HG03045 (cell line): ENCODE data around the gene CALCOCO2.
"Not testable (repeated sequence)": the region's sequence is repeated elsewhere in the genome, so short reads cannot be mapped to it uniquely, and the experiment has no call there.

Source experiments
- ATAC-seq: cut with Tn5 transposase; IDR thresholded peaks from one replicate; pipeline ENCODE4 v1.9.1; 2021; ENCODE audit warnings: mild to moderate bottlenecking, moderate library complexity; ENCODE audit not compliant: unreplicated experiment

CALCOCO2 gene, protein sequence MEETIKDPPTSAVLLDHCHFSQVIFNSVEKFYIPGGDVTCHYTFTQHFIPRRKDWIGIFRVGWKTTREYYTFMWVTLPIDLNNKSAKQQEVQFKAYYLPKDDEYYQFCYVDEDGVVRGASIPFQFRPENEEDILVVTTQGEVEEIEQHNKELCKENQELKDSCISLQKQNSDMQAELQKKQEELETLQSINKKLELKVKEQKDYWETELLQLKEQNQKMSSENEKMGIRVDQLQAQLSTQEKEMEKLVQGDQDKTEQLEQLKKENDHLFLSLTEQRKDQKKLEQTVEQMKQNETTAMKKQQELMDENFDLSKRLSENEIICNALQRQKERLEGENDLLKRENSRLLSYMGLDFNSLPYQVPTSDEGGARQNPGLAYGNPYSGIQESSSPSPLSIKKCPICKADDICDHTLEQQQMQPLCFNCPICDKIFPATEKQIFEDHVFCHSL

DNA sequence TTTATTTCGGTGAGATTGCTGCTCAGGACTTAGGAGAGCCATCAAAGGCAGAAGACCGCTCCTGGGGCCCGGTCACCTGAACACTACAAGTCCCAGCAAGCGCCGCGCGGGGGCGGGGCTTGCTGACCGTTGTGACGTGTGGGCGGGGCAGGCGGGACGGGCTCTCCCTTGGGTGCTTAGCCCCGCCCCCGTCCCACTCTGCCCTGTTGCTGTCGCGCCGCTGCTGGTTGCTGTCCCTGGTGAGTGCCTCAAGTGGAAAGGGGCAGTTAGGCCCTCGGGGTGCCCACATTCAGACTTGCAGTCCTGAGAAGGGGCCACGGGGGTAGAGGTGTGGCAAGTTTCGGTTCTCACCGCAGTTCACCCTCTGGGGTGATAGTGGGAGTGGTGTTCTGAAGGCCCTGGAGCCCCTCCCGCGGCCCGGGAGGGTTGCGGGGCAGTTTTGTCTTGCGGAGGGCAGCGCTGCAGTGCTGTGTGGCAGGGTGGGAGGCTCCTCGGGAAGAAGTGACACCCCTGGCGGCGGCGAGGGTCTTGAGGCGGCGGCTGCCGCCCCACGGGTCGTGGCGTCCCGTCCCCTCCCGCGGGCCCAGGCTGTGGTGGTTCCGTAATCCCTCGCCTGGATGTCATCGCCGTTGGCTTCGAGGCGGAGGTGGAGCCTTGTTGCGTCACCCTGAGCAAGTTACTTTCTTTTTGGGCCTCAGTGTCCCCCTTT lies at the start of gene CALCOCO2:
Gene CALCOCO2, plus strand, starts transcription at position 196 of the 709 bp plus-strand sequence. CDS start 10,673 bp downstream, outside the sequence.
- peak; percentile 86 for ATAC-seq

DNA sequence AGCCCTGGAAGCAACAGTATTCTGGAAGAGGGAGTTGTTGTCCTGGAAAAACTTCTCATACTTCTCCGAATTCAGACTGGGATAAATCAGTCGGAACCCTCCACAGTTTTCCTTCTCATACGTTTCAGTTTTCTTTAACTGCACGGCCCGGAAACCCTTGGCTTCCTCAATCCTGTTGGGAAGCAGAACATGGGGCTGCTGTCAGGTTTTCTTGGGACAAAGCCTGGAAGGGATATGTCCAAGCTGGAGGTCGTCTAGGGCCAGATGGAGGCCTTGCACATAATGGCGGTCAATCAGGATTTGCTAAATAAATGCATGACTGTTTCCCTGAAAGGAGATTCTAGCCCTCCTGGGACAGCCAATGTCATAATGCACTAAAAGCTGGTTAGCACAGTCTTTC lies 43.0 kb upstream of the CALCOCO2 start:
- no peak for ATAC-seq

DNA sequence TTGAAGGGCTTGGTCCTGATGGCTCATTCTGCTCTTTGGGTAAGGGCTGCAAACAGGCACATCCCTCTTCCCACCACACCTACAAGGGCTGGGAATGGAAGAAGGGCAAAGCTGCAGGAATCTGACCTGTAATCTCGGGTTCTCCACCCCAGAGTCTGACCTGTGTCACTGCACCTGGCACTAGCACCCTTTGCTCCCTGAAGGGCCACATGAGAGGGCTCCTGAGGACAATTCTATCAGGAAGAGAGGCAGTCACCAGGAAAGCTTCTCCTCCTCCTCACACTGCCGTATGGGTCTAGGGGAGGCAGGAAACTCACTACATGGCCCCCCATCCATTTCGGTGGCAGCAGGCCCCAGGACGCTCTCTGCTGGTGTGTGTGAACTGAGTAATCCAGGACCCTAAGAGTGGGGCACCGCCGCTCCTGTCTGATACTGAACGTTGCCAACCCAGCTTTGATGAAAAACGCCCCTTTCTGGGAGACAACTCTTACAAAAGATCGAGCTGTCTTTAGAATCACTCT lies 40.2 kb upstream of the CALCOCO2 start:
- no peak for ATAC-seq

DNA sequence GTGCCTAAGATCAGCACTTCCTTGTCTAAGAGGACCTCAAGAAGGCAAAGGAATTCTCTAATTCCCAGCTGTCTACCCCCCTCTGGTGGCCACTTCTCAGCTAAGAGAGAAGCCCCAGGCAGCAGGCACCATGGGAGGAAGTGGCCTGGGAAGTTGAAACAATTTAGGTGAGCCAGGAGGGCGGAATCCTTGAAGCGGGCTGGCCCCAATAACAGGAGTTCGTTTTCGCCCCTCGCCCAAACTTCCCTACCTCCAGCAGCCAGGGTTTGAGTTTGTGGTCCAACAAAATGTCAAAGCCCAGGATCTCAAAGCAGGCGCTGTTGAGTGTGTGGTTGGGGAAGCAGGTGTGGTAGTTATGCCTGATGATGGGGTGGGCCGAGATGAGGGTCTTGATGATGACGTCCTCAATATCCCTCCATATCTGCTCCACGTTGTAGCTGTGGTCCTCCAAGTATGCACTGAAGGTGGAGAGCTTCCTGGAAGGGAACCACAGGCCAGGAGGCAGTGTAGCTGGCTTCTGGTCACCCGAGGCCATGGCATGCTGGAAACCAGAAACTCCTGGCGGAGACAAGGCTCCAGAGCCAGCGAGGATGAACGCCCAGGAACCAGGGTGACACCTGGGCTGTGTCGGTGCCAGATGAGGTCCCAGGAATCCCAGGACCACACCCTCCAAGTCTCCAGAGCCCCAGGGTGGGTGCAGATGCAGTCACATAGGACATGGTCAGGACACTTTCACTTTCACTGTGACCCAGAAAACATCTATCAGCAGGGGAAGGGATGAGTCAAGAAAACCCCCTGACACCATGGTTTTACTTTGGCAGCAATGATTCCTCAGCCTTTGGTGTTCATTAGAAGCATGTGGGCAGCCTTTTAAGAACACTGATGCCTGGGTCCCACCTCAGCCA lies 39.5 kb upstream of the CALCOCO2 start:
- no peak for ATAC-seq

DNA sequence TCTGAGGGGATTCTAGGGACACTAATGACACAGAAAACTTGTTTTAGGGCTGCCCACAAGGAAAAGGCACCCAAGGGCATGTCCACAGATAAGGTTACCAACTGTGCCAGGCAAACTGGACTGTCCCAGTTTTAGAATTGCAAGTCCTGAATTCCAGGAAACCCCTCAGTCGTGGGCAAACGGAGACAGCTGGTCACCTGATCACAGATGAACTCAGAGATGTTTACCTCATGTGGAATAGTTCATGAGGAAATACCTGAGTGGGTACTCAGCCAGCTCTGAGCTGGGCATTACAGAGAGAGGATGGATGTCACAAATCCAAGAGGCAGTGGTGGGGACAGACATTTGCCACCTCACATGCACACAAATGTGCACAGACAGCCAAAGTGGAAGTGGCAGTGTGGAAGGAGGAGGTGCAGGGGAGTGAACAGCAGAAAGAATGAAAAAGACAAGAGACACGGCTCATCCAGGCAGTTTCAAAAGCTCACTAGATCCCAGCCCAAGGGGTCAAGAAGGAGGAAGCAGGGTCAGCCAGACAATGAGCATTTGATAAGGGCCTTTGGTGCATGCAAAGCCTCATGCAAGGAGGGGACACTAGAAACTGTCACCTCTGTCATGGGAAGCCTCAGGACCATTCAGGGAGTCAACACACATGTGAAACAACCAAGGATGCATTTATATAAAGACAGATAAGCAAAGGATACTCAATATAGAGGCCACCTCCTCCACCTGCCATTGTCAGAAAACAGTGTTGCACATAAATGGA lies 38.6 kb upstream of the CALCOCO2 start:
- no peak for ATAC-seq

DNA sequence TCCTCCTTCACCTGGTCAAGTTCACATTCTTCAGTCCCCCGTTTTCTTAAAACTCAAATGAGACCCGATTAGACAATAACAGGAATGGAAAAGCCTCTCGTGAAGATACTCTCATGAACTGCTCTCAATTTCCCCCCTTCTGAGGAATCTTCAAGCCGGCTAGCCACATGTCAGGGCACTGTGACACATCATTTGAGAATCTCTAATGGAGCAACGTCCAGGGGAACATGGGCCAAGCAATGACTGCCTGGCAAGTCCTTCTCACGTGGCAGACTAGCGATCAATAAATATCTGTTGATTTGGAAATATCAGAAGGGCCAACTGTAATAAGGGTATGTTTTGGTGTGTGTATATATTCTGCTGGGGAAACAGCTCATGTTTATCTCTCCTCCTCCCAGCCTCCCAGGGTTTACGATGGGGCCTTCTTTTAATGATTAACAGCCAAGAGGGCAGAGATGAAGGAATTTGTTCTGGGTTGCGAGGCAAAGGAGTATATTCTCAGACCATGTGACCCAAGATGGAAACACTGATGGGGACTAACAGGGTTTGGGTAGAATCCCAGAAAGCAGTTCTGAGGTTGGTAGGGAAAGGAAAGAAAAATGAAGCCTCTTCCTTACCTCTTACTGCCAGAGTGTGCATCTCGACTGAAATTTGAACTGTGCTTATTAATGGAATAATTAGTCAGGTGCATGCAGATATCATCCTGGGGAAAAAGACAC lies 35.2 kb upstream of the CALCOCO2 start:
- no peak for ATAC-seq

DNA sequence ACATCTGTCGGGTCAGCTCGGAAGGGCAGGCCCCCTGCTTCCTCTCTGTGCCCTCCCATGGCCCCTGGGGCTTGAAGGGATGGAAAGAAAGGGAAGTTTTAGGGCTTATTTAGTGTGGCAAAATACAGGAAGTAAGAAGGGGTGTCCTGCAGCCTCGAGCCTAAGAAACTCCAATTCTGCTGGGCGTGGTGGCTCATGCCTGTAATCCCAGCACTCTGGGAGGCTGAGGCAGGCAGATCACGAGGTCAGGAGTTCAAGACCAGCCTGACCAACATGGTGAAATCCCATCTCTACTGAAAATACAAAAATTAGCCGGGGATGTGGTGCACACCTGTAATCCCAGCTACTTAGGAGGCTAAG lies 34.7 kb upstream of the CALCOCO2 start:
- not testable (repeated sequence) for ATAC-seq

DNA sequence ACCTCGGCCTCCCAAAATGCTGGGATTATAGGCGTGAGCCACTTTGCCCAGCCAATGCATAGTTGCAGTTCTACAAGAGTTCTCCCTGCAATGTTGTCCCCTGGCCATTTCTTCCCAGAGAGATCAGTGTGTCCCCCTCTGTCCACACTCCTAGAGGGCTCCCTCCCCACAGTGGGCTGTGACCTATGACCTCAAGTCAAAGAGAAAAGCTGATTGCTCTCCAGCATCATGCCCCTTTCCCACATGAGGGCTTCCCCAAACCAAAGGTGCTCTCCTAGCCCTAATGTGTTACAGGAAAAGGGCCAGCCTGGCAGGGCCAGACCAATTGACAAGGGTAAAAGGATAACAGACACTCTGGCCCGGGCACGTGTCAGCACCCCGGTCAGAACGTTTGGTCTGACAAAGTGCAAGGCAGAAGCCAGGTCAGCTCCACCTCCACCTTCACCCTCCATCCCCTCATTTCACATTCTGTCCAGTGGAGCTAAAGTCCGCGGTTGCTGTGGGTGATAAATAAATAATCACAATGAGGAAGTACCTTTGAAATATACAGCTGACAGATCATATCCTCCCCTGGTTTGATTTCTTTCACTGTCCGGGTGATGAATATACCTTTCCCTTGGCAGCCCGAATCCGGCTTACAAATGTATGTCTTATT lies 31.6 kb upstream of the CALCOCO2 start:
- no peak for ATAC-seq

DNA sequence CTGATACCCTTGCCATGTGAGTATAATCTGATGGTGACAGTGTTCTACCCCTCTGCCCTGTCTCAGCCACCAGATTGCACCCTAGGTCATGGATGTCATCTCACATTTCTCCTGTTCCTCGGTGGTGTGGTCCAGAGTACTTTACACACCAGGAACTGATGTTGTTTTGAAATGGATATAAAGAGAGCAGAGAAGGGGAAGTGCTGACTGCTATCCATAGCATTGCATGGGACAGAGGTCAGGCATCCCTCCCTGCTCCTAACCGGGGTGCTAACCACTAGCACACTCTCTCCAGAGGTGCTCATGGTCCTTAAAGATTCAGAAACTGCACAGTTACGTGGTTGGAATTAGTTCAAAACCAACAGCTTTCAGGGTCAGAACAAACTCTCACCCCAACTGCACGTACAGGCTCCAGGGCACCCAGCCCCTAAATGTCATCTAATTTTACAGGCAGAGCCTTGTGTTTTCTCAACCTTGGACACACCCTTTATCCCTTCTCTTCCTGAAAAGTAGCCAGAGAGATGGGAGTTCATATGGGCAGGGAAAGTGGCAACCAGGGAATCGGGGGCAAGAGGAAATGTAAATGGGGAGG lies 30.1 kb upstream of the CALCOCO2 start:
- ATAC-seq = no peak

DNA sequence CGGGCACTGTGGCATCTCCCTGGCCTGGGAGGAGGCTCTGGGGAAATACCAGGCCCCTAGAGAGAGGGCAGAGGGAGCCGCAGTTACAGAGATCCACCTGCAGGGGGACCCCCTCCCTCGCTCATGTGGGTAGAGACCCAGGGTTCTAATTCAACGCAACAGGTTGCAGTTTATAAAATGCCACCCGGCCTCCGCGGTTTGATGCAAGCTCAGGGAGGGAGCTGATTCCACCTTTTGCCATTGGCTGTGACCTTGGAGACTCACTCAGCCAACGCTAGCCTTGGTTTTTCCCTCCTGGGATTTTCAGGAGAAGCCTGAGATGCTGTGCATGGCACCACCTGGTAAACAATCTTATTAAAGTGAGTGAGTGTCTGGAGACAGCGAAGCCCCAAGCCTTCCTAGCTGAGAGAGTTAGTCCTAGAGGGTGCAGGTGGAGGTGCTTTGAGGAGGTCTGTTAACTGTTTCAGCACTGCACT lies 25.9 kb upstream of the CALCOCO2 start:
- ATAC-seq = no peak

DNA sequence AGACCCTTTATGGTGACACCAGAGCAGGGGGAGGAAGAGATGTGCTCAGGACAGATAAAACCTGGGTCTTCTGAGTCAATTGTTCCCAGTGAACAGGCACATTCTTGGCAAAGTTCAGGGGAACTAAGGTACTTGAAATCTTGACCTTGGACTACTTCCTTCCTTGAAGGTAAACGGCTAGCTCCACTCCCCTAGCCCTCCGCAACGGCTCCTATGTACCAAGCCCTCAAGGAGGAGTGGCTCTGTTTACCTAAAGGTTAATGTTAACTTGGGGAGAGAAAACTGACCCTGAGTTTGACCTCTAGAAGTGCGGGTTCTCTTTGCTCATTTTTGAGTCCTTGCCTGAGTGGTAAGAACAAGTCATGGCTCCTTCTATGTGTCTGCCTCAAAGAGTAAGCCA lies 21.7 kb upstream of the CALCOCO2 start:
- no peak for ATAC-seq

DNA sequence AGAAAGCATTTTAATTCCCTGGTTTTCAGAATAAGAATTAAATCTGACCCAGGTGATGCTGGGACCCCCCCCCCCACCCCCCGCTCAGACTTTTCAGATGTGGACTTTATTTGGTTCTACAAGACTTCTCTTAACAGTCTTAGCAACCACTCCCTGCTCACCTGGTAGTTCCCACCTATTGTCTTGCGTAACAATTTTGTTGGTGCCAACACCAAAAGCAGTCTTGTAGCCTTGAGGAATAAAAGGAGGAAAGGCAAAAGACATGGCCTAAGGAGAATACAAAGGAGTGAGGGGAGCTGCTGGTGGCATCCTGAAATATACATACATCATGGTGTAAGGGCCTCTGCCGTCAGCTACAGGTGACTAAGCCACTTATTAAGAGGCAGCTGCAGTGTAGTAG lies 18.8 kb upstream of the CALCOCO2 start:
- ATAC-seq = no peak

DNA sequence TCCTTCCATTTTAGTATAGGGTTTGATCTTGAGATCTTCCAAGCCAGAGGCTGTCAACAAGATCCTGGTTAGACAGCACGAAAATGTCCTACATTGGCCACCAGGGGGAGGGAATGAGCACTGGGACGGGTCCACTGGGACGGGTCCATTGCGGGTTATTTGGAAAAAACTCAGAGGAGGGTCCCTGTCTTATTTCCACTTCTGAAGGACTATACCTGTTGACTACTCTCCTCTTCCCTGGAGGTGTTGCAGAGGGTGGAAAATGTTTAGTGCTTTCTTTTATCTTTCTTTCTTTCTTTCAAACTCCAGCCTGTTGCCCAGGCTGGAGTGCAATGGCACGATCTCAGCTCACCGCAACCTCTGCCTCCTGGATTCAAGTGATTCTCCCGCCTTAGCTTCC lies 16.3 kb upstream of the CALCOCO2 start:
- no peak for ATAC-seq

DNA sequence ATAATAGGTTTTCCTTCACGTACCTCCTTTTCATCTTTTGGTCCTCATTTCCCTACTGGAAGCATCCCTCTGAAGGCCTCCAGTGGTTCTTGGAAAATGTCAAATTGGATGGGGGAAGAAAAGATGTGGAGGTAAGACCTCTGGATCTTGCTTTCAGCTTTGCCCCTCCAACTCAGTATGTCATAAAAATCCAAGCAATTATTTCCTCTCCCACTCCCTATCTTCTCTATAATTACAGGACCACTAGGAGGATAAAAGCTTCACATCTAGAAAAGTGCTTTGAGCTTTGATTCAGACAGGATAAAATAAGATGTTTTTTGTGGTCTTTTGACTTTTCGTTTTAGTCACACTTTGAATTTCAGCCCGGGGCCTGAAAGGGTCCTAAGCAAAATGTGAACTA lies 15.5 kb upstream of the CALCOCO2 start:
- no peak for ATAC-seq

DNA sequence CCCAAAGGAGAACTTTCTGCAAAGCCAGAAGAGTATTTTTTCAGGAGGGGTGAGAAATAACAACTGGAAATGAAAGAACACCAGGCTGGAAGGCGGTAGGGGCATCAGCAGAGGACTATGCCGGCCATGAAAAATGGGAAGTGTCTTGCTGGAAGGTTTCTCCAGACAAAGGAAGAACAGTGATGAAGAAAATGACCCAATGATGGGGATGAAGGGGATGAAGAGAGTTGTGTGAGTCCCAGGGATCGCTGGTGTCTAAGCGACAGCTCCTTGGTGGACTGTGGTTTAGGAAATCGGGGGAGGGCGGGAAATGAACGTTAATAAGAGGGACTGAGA lies 14.4 kb upstream of the CALCOCO2 start:
- ATAC-seq = no peak

DNA sequence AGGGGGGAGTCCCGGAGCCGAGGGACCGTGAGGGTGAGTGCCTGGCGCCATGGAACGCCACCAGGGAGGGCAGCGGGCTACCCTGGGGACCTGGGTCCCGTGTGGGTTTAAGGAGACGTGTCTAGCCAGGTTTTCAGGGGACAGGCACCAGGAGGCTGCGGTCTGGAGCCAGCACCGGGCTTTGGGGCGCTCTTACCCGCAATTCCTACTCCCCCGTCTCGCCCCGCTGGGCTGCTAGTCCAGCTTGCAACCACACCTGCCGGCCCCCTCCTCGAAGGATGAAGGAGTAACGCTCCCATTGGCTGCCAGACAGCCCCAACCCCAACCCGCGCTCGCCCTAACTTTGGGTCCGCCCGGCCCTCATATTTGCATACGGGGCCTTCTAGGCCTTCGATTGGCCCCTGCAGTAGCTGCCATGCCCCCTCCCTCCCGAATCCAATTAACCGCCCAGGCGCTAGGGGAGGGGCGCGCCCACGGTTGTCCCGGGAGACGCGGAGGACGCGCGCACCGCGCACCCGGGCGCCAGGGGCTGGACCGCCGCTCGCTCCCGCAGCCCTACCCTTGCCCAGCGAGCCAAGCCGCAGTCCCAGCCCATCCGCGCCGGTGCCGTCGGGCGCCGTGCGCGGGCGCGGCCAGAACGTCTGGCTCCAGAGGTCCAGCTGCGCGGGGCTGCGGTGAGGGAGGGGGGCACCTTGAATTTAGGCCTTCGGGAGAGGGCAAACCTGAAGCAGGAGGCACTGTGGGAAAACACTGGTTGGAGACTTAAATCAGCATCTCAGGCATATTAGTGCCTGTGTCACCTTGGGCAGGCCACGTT lies 13.9 kb upstream of the CALCOCO2 start, which contains the start of gene TTLL6:
Gene TTLL6, minus strand, starts transcription at position 456 of the 817 bp plus-strand sequence. Its CDS starts 157 bp downstream, at position 299.
- ATAC-seq = peak; percentile 74

DNA sequence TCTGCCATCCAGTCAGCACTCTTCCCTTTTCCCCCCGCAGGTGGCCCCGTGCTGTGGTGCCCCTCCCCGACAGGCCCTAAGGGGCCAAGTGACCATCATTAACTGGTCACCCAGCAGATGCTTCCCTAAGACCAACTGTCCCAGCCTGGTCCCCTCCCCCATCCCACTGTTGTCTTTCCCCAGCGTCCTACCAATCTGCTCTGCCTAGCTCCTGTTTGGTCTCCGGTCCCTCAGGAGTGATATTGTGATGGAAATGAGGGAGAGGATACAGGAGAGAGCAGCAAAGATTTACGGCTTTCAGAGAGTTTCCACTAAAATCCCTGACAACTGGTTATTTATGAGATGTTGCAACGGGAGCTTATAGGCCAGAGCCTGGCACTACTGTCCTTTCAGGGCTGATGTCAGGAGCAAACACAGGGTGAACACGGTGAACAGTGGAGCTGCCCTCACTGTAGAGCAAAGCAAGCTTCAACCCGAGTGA lies 12.4 kb upstream of the CALCOCO2 start:
- no peak for ATAC-seq

DNA sequence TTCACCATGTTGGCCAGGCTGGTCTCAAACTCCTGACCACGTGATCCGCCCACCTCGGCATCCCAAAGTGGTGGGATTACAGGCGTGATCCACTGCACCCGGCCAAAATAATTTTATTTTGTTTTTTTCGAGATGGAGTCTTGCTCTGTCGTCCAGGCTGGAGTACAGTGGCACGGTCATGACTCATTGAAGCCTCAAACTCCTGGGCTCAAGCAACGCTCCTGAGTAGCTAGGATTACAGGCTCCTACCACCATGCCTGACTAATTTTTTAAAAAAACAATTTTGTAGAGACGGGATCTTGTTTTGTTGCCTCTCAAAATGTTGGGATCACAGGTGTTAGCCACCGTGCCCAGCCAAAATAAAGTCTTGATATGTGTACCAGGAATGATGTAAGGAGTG lies 11.4 kb upstream of the CALCOCO2 start:
- no peak for ATAC-seq
